T-helper 2 cell treated with Interferon-gamma antibody and Interleukin-4, amounts not matched to agents 100 ng/mL and 5 ng/mL, for 36 hours (primary cell): ENCODE measurements around the gene TRAP1. TPM values are rescaled to one million over a fixed set of nuclear protein-coding genes. Genes with fewer than 3 reads are reported as not detected.

Experiments used
- intact Hi-C: fragments of 100-400 bp; cut with micrococcal nuclease; formaldehyde crosslinking; loops from one replicate; pipeline ENCODE4 v1.15.1; 2023
- total RNA-seq: library from RNA; stranded (reverse); gene quantifications from 2 replicates; pipeline ENCODE4 v1.2.3, GENCODE V29; 2022

The TRAP1 gene
- 132 and 134 TPM in 2 replicates for total RNA-seq

DNA sequence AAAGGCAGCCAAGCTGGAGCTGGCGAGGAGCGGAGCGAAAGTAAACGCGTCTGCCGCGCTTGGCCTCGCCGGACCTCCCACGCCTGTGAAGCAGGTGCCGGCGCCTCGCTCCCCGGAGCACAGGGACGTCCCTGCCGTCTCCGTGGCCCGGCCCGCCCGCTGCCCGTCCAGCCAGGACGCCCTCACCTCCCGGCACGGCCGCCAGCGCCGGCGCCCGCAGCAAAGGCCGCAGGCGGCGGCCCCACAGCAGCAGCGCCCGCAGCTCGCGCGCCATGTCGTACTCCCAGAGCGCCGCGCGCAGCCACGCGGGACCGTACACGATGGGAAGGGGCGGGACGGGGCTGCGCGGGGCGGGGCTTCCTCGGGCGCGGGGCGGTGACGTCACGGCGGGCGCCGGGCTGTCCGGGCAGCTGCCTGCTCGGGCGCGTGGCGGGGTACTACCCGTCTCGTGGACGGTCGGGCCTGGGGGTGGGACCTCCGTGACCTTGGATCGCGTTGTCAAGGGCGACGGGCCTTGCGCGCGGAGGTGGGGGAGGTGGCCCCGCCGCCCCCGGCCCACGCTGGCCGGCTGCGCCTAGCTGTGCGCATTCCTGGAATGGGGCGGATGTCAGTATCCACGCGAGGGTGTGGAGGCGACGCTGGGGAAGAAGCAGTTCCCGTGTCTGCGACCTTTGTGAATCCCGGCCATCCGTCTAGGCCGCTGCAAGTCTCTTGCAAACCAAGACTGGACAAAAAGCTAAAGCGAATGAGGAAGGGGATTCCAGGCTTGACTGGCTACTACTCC lies at the start of gene TRAP1:
Gene TRAP1, minus strand, starts transcription at position 290 of the 784 bp plus-strand sequence. Its CDS starts 16 bp downstream, at position 274.
- intact Hi-C loops = loop anchor here (1.0 to 2.0 kb wide), 2 partner anchors 163 to 217 kb away; partner anchors contain the start of gene CREBBP

GRCh38 chr16:3766177-3766576 lies 48.9 kb upstream of the TRAP1 start:
- intact Hi-C loops = no loop called here

DNA sequence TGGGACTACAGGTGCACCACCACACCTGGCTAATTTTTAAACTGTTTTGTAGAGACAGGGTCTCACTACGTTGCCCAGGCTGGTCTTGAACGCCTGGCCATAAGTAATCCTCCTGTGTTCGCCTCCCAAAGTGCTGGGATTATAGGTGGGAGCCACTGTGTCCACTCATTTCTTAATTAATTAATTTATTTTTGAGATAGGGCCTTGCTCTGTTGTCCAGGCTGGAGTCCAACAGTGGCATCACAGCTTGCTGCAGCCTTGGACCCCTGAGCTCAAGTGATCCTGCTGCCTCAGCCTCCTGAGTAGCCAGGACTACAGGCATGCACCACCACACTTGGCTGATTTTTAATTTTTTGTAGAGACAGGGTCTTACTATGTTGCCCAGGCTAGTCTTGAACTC lies 47.1 kb upstream of the TRAP1 start:
- intact Hi-C loops = no loop called here

DNA sequence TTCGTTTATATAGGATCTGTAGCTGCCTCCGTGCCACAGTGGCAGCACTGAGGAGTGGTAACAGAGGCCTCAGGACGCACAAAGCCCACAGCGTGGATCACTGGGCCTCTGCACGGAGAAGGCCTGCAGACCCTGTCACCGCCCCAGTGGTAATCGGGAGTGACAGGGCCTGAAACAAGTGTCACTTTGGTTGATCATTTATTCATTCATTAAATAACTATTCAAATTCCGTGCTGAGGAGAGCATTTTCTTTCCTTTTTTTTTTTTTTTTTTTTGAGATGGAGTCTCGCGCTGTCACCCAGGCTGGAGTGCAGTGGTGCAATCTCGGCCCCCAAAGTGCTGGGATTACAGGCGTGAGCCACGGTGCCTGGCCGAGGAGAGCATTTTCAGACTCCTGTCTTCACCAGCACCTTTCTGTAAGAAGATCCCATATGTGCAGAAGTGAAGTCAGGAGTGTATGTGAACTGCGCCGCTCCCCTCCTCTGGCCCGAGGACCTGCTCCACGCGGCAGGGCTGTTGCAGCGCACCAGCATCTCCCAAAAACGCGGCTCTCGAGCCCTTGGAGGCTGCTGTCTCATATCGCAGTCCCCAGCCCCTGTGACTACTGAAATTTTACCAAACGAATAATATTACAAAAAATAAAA lies 44.9 kb upstream of the TRAP1 start:
- intact Hi-C loops = no loop called here

GRCh38 chr16:3761375-3762106 lies 44.2 kb upstream of the TRAP1 start:
- intact Hi-C loops = no loop called here

- intact Hi-C loops = no loop called here
Observed at GRCh38 chr16:3760518-3760917, 43.2 kb upstream of the TRAP1 start.

DNA sequence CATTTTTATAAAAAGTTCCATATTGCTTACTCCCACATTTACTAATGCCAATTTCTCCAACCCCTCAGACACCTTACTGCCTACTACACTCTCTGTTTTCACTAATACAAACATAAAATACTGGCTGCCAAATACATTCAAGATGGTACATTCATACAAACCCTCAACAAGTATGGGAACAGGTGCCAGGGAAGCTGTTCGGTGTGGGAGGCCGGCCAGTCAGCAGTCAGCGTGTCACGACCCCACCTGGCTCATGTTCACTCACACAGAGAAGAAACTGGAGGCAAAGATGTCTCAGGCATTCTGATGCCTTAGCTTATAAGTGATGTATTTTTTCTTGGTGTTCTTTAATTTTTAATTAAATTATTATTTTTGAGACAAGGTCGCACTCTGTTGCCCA lies 42.4 kb upstream of the TRAP1 start:
- intact Hi-C loops = no loop called here

DNA sequence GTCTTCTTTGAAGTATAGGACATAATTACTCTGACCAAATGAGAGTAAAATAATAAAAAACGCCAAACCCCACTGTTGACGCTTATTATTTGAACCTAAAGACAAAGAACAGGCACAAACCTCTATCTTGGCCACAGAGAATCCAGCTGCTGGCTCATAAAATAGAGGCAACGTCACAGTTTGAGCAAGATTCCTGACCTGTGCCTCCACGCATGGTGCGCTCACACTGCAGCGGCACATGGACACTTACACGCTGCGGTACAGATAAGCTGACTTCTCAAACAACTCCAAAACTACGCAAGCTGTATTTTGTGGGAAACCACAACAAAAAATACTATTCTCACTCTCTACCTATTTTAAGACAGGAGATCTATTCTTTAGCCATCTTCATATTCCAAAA lies 38.8 kb upstream of the TRAP1 start:
- intact Hi-C loops = no loop called here

DNA sequence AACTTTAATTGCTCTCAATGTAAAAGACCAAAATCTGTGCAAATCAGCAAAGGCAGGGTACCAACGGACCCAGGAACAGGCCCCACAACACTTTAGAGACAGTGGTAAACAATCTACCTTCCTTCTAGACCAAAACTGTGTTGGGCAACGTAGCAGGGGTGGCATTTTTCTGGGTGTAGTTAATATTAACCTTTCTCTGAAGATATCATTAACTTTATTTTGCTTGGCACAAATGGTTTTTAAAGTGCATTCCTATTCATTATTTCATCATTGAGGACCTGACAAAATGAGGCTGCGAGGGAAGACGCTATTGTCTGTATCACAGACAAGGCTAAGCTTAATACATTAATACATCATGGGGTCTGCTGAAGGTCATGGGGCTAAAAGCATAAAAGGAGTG lies 37.9 kb upstream of the TRAP1 start:
- intact Hi-C loops = no loop called here

DNA sequence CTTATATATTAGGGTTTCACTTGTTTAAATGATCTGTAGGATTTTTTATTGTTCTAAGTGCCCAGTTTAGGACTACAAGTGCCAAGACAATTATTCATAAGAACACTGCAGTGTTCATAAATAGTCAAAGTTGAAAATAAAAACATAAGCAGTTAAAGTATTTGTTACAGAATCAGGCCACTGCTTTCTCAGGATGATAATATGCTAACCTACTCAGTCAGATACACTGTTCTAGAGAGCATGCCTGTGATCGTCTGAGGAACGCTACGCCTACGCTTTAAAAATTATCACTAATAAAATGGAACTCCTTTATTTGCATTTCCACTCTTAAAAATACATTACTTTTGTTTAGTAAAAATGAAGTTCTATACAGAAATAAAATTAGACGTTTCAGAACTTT lies 37.4 kb upstream of the TRAP1 start:
- intact Hi-C loops = no loop called here

DNA sequence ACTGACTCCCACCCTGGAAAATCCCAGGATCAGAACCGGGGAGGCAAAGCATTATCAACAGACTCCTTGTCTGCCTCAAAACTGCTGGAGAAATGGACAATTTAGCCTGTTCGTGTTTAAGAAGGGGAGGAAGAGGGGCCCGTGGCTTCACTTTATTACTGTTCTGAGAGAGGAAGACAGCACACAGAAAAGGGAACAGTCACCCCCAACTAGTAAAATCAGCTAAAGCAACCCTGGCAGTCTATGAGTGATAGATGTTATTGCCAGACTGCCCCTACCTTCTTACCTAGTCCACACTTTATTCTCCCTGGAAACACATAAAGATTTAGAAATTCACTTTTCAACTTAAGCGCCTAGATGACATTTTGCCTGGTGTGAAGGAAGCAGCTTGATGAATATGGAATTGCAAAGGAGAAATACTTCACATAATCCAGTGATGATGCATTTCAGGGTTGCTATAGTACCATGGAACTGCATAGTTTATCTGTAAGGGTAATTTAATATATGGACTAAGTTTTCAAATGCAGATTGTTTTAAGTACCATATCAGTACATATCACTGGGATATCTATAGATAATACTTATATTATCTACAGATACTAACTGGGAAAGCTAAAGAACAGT lies 36.9 kb upstream of the TRAP1 start:
- intact Hi-C loops = no loop called here

GRCh38 chr16:3752984-3753383 lies 35.7 kb upstream of the TRAP1 start:
- intact Hi-C loops = no loop called here

DNA sequence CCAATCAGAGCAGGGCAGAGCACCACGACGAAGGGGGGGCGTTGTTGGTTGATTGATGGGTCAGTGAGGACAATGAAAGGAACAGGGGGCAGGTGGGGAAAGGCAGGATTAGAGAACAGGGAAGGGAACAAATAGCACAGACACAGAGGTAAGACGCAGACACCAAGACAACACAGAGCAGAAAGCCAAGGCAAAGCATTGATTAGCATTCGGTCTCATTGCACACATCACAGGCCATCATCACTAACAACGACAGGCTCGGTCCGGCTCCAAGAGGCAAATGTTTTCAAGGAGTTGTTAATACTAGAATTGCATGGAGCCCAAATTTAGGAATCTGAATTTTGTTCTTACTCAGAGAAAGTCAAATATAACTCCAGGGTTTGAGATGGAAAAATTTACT lies 34.6 kb upstream of the TRAP1 start:
- intact Hi-C loops = no loop called here

- intact Hi-C loops = no loop called here
Observed at GRCh38 chr16:3748307-3748706, 31.0 kb upstream of the TRAP1 start.

DNA sequence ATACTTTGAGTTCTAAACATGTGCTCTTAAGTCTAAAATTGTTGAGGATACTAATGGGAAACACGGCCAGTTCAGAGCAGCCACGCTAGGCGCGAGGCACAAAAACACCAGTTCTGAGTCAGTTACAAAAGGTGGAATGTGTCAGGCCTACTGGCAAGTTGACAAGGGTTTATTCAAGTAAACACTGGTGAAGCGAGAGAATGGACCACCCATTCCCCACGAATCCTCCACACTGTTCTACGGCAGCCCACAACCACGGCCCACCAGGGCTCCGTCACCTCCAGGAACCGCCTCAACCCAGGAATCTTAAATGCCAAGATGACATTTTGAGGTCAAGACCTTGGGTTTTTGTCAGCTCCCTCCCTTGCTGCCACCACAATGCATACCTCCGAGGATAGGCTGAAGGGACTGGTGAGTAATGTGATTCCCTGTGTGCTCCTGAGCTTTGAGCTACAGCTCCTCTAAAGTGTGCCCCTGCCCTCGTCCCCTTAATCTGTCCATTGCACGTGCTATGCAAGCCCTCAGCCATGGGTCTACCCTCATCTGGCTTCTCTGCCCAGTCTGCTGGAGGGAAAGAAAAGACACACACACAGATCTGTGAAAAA lies 28.5 kb upstream of the TRAP1 start:
- intact Hi-C loops = no loop called here

- intact Hi-C loops = no loop called here
Observed at GRCh38 chr16:3744018-3744417, 26.7 kb upstream of the TRAP1 start.

- intact Hi-C loops = no loop called here
Observed at GRCh38 chr16:3740934-3741333, 23.6 kb upstream of the TRAP1 start.

DNA sequence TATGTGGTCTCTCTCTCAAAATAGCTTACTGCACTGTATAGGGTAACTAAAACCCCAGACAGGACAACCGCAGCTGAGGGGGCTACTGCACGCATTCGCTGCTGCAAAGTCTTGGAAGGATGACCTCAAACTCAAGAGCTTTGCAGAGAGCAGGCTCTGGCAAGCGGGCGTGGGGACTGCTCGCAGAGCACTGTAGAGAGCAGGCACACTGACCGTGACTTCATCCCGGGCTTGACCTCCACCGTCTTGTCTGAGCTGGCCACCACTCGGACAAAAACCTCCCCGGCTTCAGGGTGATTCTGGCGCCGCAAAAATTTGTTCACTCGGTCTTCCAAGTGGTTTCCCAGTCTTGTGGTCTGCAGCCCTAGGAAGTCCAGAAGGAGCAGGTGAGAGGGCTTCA lies 22.9 kb upstream of the TRAP1 start:
- intact Hi-C loops = no loop called here

DNA sequence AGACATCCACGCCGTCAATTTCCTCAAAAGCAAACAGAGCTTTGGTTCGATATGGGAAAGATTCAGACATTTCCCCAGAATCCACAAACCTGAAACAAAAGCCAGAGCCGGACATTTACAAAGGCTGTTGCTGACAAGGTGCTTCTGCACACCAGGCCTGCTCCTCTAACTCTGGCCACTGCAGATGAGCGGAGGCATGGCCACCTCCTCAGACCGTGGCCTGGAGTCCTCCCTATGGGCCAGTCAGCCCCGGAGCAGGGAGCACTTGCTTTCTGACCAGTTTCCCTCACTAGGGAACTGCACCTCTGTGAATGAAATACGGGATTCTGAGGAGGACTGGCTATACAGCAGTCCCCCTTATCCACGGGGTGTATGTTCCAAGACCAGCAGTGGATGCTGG lies 22.3 kb upstream of the TRAP1 start:
- intact Hi-C loops = no loop called here

GRCh38 chr16:3738541-3738940 lies 21.2 kb upstream of the TRAP1 start:
- intact Hi-C loops = no loop called here

DNA sequence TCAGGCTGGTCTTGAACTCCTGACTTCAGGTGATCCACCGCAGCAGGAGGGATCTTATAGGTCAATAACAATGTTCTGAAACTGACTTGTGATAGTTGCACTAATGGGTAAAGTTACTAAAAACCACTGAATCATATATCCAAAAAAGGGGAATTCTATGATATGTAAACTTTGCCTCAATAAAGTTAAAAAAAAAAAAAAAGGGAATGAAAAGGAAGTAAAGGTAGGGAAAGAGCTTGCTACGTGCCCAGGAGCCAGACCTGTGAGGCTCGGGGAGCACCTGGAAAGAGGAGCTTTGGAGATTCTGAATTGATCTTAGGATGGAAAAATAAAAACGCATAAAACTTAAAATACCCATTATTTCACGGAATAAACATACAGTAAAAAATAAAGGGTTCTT lies 20.8 kb upstream of the TRAP1 start:
- intact Hi-C loops = no loop called here
